ENCODE data around the gene B4GALT2.

DNA sequence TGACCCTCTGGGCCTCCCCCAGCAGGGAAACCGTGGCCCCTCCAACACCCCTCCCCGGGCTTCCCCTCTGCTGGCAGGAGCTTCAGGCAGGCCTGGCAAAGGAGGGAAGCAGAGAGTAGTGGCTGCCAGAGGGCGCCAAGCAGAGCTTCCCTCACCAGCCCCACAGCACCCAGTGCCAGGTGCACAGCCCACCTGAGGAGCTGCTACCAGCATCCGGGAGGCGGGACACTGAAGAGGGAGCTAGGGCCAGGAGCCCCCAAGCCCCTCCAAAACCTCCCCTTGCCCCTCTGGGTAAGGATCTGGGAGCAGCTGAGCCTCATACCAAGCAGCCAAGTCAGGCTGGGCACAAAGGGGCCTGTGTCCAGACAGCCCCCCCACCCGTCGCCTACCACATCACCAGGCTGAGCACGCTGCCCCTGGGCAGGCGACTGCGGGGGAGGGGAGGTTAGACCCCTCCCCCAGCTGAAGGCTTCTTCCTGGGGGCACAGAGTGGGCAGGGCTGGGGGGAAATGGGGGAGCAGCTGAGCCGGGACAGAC lies 32.0 kb downstream of the B4GALT2 start:
- TF ChIP-seq POLR2AphosphoS5 (IDR thresholded peaks at IDR 0.05; ENCODE audit: low read depth, low read length) = no peak
- no peak for TF ChIP-seq TAF1 (IDR thresholded peaks at IDR 0.05; ENCODE audit: low read depth, low read length)
- no peak for TF ChIP-seq POLR2A (IDR thresholded peaks at IDR 0.05; ENCODE audit: low read depth, low read length)
- TF ChIP-seq SPI1 (IDR thresholded peaks at IDR 0.05; ENCODE audit: low read depth, low read length) = no peak
- no peak for TF ChIP-seq PAX5 (IDR thresholded peaks at IDR 0.05; ENCODE audit: insufficient read depth, low read length, severe bottlenecking)
- TF ChIP-seq POU2F2 (IDR thresholded peaks at IDR 0.05; ENCODE audit: low read depth, low read length) = no peak
